KOPT-K1 (cell line): Measurements from ENCODE around the gene BEGAIN.

Source experiments
- H3K27ac ChIP-seq: fragments of 200-600 bp; sonication (generic); 2 replicates; pipeline ENCODE4 v1.5.1; 2016; ENCODE audit warnings: antibody characterized with exemption, mild to moderate bottlenecking, low read depth, low read length; ENCODE audit not compliant: poor library complexity, severe bottlenecking
- H3K36me3 ChIP-seq: fragments of 200-600 bp; sonication (generic); 2 replicates; pipeline ENCODE4 v1.5.1; 2017; ENCODE audit warnings: antibody characterized with exemption, mild to moderate bottlenecking, low read length, moderate library complexity; ENCODE audit not compliant: insufficient read depth
- H3K9me3 ChIP-seq: fragments of 200-600 bp; sonication (generic); 2 replicates; pipeline ENCODE4 v1.5.1; 2017; ENCODE audit warnings: antibody characterized with exemption, low read length, mild to moderate bottlenecking; ENCODE audit not compliant: insufficient read depth, poor library complexity, severe bottlenecking

Gene BEGAIN

DNA sequence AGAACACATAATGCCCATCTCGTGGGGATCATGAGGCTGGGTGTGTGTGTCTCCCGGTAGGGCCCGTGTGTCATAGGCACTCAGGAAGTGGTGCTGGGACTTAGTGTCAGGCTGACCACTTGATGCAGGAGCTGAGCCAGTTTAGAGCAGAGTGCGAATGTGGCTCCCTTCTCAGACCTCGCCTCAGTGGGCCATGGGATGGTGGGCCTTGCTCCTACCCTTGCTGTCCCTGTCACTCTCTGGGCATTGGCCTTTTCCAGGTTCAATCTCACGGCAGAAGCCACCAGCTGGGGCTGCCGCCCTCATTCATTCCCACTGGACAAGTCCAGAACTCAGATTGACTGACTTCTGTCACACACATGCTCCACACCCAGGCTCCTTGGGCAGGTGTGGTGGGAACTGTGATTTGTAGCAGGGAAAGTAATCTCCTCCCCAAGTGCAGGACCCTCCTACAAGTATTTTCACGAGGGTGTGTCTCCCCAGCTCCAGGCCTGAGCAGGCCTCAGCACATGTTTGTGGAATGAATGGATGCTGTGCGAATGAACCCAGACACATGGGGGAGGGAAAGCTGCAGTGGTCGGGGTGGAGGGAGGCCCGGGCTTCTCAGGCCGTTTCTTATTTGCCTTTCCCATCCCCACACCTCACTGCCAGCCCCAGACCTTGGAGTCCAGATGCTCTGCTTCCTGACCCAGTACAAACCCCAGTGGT, 54.9 kb downstream of the BEGAIN start:
- no peak overlapping the region for H3K27ac ChIP-seq

GRCh38 chr14:100531152-100532121, 55.8 kb downstream of the BEGAIN start:
- Histone ChIP-seq H3K27ac (no peak overlapping the region), H3K36me3 (peaks cover 3% of the 10 kb centered on the region; the same call in 1 of the 2 replicates), H3K9me3 (no peaks in the 10 kb centered on the region)

More for the DNA sequence above, 54.9 kb downstream of the BEGAIN start:
- no peaks in the 10 kb centered on the region for H3K36me3 ChIP-seq
- no peaks in the 10 kb centered on the region for H3K9me3 ChIP-seq

DNA sequence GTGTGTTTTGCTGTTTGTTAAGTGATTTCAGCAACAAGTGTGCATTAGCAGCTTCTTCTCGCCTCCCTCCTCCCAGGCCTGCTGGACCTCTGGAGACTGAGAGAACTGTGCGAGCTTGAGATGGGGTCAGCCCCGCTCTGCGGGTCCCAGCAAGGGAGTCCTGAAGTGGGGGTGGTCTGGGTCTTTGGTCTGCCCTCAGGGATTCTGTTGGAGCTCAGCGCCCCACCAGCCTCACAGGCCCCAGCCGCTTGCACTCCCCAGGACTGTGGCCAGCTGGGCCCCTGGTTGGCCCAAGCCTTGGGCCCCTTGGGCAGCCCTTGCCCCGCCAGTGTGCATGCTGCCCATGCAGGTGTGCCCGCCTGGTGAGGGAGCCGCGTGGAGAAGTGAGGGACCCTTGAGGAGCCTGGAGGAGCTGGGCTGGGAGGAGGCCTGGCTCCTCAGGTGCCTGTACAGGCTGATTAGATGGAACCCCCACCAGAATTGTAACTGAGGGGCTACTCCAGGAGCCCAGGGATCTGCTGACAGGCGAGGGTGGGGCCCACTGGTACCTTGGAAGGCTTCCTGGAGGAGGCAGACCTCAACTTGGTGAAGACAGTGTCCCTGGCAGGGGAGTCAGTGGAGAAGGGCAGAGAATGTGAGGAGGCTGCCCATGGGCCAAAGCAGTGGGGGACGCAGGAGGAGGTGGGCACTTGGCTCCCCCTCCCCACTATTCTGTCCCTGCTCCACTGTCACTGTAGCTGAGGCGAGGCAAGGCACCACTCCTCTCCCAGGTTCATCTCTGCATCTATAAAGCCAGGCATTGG, 56.7 kb downstream of the BEGAIN start:
- Histone ChIP-seq H3K9me3 (no peaks in the 10 kb centered on the region), H3K36me3 (peaks cover 3% of the 10 kb centered on the region; the same call in 1 of the 2 replicates), H3K27ac (no peak overlapping the region)

DNA sequence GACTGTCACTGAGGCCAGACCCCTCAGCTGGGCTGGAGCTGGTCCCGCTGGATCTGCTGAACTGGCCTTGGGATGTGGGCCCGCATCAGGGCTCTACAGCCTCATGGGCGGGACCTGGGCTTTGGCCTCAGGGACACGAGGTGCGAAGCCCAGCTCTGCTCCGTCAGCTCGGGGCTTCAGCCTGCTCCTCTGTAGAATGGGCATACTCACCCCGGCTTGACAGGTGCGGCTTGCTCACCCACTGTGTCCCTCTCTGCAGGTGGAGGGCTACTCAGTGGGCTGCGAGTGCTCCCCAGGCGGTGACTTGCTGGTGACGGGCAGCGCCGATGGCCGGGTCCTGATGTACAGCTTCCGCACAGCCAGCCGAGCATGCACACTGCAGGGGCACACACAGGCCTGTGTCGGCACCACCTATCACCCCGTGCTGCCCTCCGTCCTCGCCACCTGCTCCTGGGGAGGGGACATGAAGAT, 57.6 kb downstream of the BEGAIN start:
- H3K36me3 ChIP-seq = peaks cover 3% of the 10 kb centered on the region; the same call in 1 of the 2 replicates
- no peak overlapping the region for H3K27ac ChIP-seq
- H3K9me3 ChIP-seq = no peaks in the 10 kb centered on the region

DNA sequence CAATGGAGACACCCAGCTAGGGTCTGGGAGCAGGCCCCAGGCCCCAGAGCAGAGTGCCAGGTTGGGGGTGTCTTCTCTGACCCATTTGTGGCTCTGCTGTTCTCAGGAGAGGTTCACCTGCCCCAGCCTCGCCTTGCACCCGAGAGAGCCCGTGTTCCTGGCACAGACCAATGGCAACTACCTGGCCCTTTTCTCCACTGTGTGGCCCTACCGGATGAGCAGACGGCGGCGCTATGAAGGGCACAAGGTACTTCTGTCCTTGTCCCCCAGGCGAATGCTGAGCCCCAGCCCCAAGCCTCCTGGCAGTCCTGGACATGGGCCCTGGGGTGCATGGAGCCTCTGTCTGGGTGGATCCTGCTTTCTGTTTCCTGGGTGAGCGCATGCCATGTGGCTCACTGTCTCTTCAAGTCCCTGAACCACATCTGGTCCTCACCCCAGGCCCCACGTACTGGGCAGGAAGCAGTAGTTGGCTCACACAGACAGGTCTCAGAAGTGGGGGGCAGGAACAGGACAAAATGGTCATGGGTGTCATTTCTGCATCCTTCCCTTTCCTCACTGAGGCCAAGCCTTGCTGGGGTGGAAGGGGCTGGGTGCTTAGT, 58.2 kb downstream of the BEGAIN start:
- no peaks in the 10 kb centered on the region for H3K9me3 ChIP-seq
- no peak overlapping the region for H3K27ac ChIP-seq
- H3K36me3 ChIP-seq = peaks cover 3% of the 10 kb centered on the region; the same call in 1 of the 2 replicates

GRCh38 chr14:100526632-100527031, 60.6 kb downstream of the BEGAIN start:
- no peaks in the 10 kb centered on the region for H3K9me3 ChIP-seq
- peaks cover 3% of the 10 kb centered on the region; the same call in 1 of the 2 replicates for H3K36me3 ChIP-seq
- no peak overlapping the region for H3K27ac ChIP-seq

DNA sequence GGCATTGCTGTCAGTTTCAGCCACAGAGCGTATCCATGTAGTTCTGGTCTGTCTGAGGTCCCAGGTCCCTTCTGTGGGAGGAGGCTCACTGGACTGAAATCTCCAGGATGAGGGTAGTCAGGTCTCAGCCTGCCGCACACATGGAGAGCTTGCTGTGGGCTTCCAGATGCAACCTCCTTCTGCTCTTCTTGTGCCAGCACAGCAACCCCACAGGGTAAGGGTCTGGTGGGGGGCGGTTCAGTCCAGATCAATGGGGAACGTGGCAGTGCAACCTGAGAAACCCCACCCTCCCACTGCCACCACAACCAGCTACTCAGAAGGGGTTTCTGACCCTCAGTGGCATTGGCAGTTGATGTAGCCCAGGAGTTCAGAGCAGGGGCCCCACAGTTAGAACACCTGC, 61.2 kb downstream of the BEGAIN start:
- no peak overlapping the region for H3K27ac ChIP-seq
- H3K36me3 ChIP-seq = peaks cover 3% of the 10 kb centered on the region; the same call in 1 of the 2 replicates

DNA sequence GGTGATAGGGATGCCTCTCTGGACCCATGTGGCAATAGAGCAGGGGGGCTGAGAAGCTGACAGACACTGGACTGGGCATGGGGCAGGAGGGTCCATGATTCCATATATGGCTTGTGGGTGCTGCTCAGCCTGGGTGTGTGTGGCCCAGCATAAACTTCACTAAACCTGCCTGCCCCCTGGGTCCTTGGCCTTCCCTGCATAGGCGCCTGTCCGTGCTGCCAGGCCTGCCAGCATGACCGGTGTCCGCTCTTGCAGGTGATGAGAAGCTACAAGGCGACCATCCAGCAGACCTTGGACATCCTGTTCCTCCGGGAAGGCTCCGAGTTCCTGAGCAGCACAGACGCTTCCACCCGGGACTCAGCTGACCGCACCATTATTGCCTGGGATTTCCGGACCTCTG, 61.6 kb downstream of the BEGAIN start:
- peaks cover 3% of the 10 kb centered on the region; the same call in 1 of the 2 replicates for H3K36me3 ChIP-seq
- no peak overlapping the region for H3K27ac ChIP-seq
- no peaks in the 10 kb centered on the region for H3K9me3 ChIP-seq

More for the DNA sequence above, 61.2 kb downstream of the BEGAIN start:
- H3K9me3 ChIP-seq = no peaks in the 10 kb centered on the region

GRCh38 chr14:100524933-100525243, 62.3 kb downstream of the BEGAIN start:
- H3K27ac ChIP-seq = no peak overlapping the region
- H3K36me3 ChIP-seq = peaks cover 3% of the 10 kb centered on the region; the same call in 1 of the 2 replicates
- H3K9me3 ChIP-seq = no peaks in the 10 kb centered on the region

- H3K9me3 ChIP-seq = no peaks in the 10 kb centered on the region
- H3K27ac ChIP-seq = no peak overlapping the region
- peaks cover 3% of the 10 kb centered on the region; the same call in 1 of the 2 replicates for H3K36me3 ChIP-seq
Measured at GRCh38 chr14:100524233-100524932, 62.8 kb downstream of the BEGAIN start.

DNA sequence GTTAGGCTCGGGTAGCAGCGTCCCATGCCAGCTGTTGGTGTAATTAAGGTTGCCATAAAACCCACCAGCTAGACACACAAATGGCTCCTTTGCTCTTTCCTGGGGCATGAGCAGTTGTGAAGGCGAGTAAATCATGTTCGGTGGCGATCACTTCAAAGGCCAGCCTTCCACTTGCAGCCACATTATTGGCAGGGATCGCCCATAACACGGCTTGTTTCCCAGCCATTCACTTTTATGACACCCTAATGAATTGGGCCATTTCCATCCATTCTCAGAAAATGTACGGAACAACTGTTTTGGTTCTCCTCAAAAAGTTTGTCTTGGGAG, 63.4 kb downstream of the BEGAIN start:
- peaks cover 3% of the 10 kb centered on the region; the same call in 1 of the 2 replicates for H3K36me3 ChIP-seq
- H3K27ac ChIP-seq = no peak overlapping the region
- no peaks in the 10 kb centered on the region for H3K9me3 ChIP-seq

- Histone ChIP-seq H3K9me3 (no peaks in the 10 kb centered on the region), H3K27ac (no peak overlapping the region), H3K36me3 (peaks cover 3% of the 10 kb centered on the region; the same call in 1 of the 2 replicates)
Measured at GRCh38 chr14:100523131-100523842, 63.9 kb downstream of the BEGAIN start.

GRCh38 chr14:100522616-100523099, 64.6 kb downstream of the BEGAIN start:
- Histone ChIP-seq H3K27ac (no peak overlapping the region), H3K9me3 (no peaks in the 10 kb centered on the region), H3K36me3 (peaks cover 3% of the 10 kb centered on the region; the same call in 1 of the 2 replicates)
